ENCODE results near the gene SNTA1.
"Not testable (repeated sequence)": the region's sequence is repeated elsewhere in the genome, so short reads cannot be mapped to it uniquely, and the experiment has no call there.

SNTA1 gene

GRCh38 chr20:33423875-33424274 is 19.7 kb downstream of the SNTA1 start:
- H3K36me3 ChIP-seq (ENCODE audit: control insufficient read depth in 1 of 2, insufficient read depth in 2 of 2, low read length in 2 of 2); H3K9me3 ChIP-seq (ENCODE audit: control insufficient read depth in 1 of 2, low read length in 2 of 2); H3K27ac ChIP-seq (ENCODE audit: low read depth, low read length); H3K4me3 ChIP-seq (ENCODE audit: low read depth in 1 of 2, low read length in 2 of 2); H3K4me1 ChIP-seq (ENCODE audit: control insufficient read depth in 1 of 2, insufficient read depth in 2 of 2, low read length in 2 of 2); H3K27me3 ChIP-seq (ENCODE audit: control insufficient read depth in 1 of 2, insufficient read depth in 2 of 2, low read length in 2 of 2): not testable (repeated sequence)
- peak overlapping the region in 1 of 2 donors; percentile 10 for H3K9ac ChIP-seq (ENCODE audit: low read depth in 1 of 2, low read length in 2 of 2)

- Histone ChIP-seq H3K4me3 (ENCODE audit: low read depth in 1 of 2, low read length in 2 of 2) (no peak overlapping the region), H3K9me3 (ENCODE audit: control insufficient read depth in 1 of 2, low read length in 2 of 2) (no peaks in the 10 kb centered on the region), H3K4me1 (ENCODE audit: control insufficient read depth in 1 of 2, insufficient read depth in 2 of 2, low read length in 2 of 2) (no peaks in the 10 kb centered on the region), H3K27ac (ENCODE audit: low read depth, low read length) (peak overlapping the region; percentile 14), H3K36me3 (ENCODE audit: control insufficient read depth in 1 of 2, insufficient read depth in 2 of 2, low read length in 2 of 2) (no peaks in the 10 kb centered on the region), H3K9ac (ENCODE audit: low read depth in 1 of 2, low read length in 2 of 2) (peak overlapping the region in 1 of 2 donors; percentile 10), H3K27me3 (ENCODE audit: control insufficient read depth in 1 of 2, insufficient read depth in 2 of 2, low read length in 2 of 2) (no peaks in the 10 kb centered on the region)
Measured at GRCh38 chr20:33423141-33423834, 20.3 kb downstream of the SNTA1 start.

GRCh38 chr20:33419140-33419974 is 24.2 kb downstream of the SNTA1 start:
- Histone ChIP-seq H3K4me3 (ENCODE audit: low read depth in 1 of 2, low read length in 2 of 2) (no peak overlapping the region), H3K27me3 (ENCODE audit: control insufficient read depth in 1 of 2, insufficient read depth in 2 of 2, low read length in 2 of 2) (no peaks in the 10 kb centered on the region), H3K9ac (ENCODE audit: low read depth in 1 of 2, low read length in 2 of 2) (no peak overlapping the region), H3K27ac (ENCODE audit: low read depth, low read length) (no peak overlapping the region), H3K9me3 (ENCODE audit: control insufficient read depth in 1 of 2, low read length in 2 of 2) (no peaks in the 10 kb centered on the region), H3K36me3 (ENCODE audit: control insufficient read depth in 1 of 2, insufficient read depth in 2 of 2, low read length in 2 of 2) (peaks cover 0 to 3% of the 10 kb centered on the region in 2 donors), H3K4me1 (ENCODE audit: control insufficient read depth in 1 of 2, insufficient read depth in 2 of 2, low read length in 2 of 2) (no peaks in the 10 kb centered on the region)

- Histone ChIP-seq H3K27me3 (ENCODE audit: control insufficient read depth in 1 of 2, insufficient read depth in 2 of 2, low read length in 2 of 2) (no peaks in the 10 kb centered on the region), H3K36me3 (ENCODE audit: control insufficient read depth in 1 of 2, insufficient read depth in 2 of 2, low read length in 2 of 2) (peaks cover 0 to 3% of the 10 kb centered on the region in 2 donors), H3K27ac (ENCODE audit: low read depth, low read length) (no peak overlapping the region), H3K4me1 (ENCODE audit: control insufficient read depth in 1 of 2, insufficient read depth in 2 of 2, low read length in 2 of 2) (no peaks in the 10 kb centered on the region), H3K9me3 (ENCODE audit: control insufficient read depth in 1 of 2, low read length in 2 of 2) (no peaks in the 10 kb centered on the region), H3K9ac (ENCODE audit: low read depth in 1 of 2, low read length in 2 of 2) (no peak overlapping the region), H3K4me3 (ENCODE audit: low read depth in 1 of 2, low read length in 2 of 2) (no peak overlapping the region)
Measured at GRCh38 chr20:33418033-33418432, 25.5 kb downstream of the SNTA1 start.

GRCh38 chr20:33415948-33416347 is 27.6 kb downstream of the SNTA1 start:
- Histone ChIP-seq H3K27ac (ENCODE audit: low read depth, low read length) (no peak overlapping the region), H3K9me3 (ENCODE audit: control insufficient read depth in 1 of 2, low read length in 2 of 2) (no peaks in the 10 kb centered on the region), H3K9ac (ENCODE audit: low read depth in 1 of 2, low read length in 2 of 2) (no peak overlapping the region), H3K36me3 (ENCODE audit: control insufficient read depth in 1 of 2, insufficient read depth in 2 of 2, low read length in 2 of 2) (peaks cover 0 to 8% of the 10 kb centered on the region in 2 donors), H3K27me3 (ENCODE audit: control insufficient read depth in 1 of 2, insufficient read depth in 2 of 2, low read length in 2 of 2) (no peaks in the 10 kb centered on the region), H3K4me3 (ENCODE audit: low read depth in 1 of 2, low read length in 2 of 2) (no peak overlapping the region), H3K4me1 (ENCODE audit: control insufficient read depth in 1 of 2, insufficient read depth in 2 of 2, low read length in 2 of 2) (no peaks in the 10 kb centered on the region)

GRCh38 chr20:33412484-33412838 is 31.1 kb downstream of the SNTA1 start:
- no peak overlapping the region for H3K9ac ChIP-seq (ENCODE audit: low read depth in 1 of 2, low read length in 2 of 2)
- H3K4me1 ChIP-seq (ENCODE audit: control insufficient read depth in 1 of 2, insufficient read depth in 2 of 2, low read length in 2 of 2) = no peaks in the 10 kb centered on the region
- no peak overlapping the region for H3K27ac ChIP-seq (ENCODE audit: low read depth, low read length)
- H3K4me3 ChIP-seq (ENCODE audit: low read depth in 1 of 2, low read length in 2 of 2) = no peak overlapping the region
- no peaks in the 10 kb centered on the region for H3K9me3 ChIP-seq (ENCODE audit: control insufficient read depth in 1 of 2, low read length in 2 of 2)
- peaks cover 0 to 14% of the 10 kb centered on the region in 2 donors for H3K36me3 ChIP-seq (ENCODE audit: control insufficient read depth in 1 of 2, insufficient read depth in 2 of 2, low read length in 2 of 2)
- H3K27me3 ChIP-seq (ENCODE audit: control insufficient read depth in 1 of 2, insufficient read depth in 2 of 2, low read length in 2 of 2) = no peaks in the 10 kb centered on the region

- Histone ChIP-seq H3K27me3 (ENCODE audit: control insufficient read depth in 1 of 2, insufficient read depth in 2 of 2, low read length in 2 of 2) (no peaks in the 10 kb centered on the region), H3K9ac (ENCODE audit: low read depth in 1 of 2, low read length in 2 of 2) (no peak overlapping the region), H3K4me1 (ENCODE audit: control insufficient read depth in 1 of 2, insufficient read depth in 2 of 2, low read length in 2 of 2) (no peaks in the 10 kb centered on the region), H3K9me3 (ENCODE audit: control insufficient read depth in 1 of 2, low read length in 2 of 2) (no peaks in the 10 kb centered on the region), H3K36me3 (ENCODE audit: control insufficient read depth in 1 of 2, insufficient read depth in 2 of 2, low read length in 2 of 2) (peaks cover 0 to 20% of the 10 kb centered on the region in 2 donors), H3K27ac (ENCODE audit: low read depth, low read length) (no peak overlapping the region), H3K4me3 (ENCODE audit: low read depth in 1 of 2, low read length in 2 of 2) (no peak overlapping the region)
Measured at GRCh38 chr20:33411711-33412483, 31.7 kb downstream of the SNTA1 start.

GRCh38 chr20:33411242-33411641 is 32.3 kb downstream of the SNTA1 start:
- Histone ChIP-seq H3K36me3 (ENCODE audit: control insufficient read depth in 1 of 2, insufficient read depth in 2 of 2, low read length in 2 of 2) (peaks cover 0 to 20% of the 10 kb centered on the region in 2 donors), H3K9me3 (ENCODE audit: control insufficient read depth in 1 of 2, low read length in 2 of 2) (no peaks in the 10 kb centered on the region), H3K4me1 (ENCODE audit: control insufficient read depth in 1 of 2, insufficient read depth in 2 of 2, low read length in 2 of 2) (no peaks in the 10 kb centered on the region), H3K9ac (ENCODE audit: low read depth in 1 of 2, low read length in 2 of 2) (no peak overlapping the region), H3K27ac (ENCODE audit: low read depth, low read length) (no peak overlapping the region), H3K27me3 (ENCODE audit: control insufficient read depth in 1 of 2, insufficient read depth in 2 of 2, low read length in 2 of 2) (no peaks in the 10 kb centered on the region), H3K4me3 (ENCODE audit: low read depth in 1 of 2, low read length in 2 of 2) (no peak overlapping the region)

GRCh38 chr20:33410081-33410742 is 33.4 kb downstream of the SNTA1 start:
- Histone ChIP-seq H3K36me3 (ENCODE audit: control insufficient read depth in 1 of 2, insufficient read depth in 2 of 2, low read length in 2 of 2) (peaks cover under 1 to 17% of the 10 kb centered on the region in 2 donors), H3K27me3 (ENCODE audit: control insufficient read depth in 1 of 2, insufficient read depth in 2 of 2, low read length in 2 of 2) (no peaks in the 10 kb centered on the region), H3K4me1 (ENCODE audit: control insufficient read depth in 1 of 2, insufficient read depth in 2 of 2, low read length in 2 of 2) (no peaks in the 10 kb centered on the region), H3K4me3 (ENCODE audit: low read depth in 1 of 2, low read length in 2 of 2) (no peak overlapping the region), H3K27ac (ENCODE audit: low read depth, low read length) (no peak overlapping the region), H3K9ac (ENCODE audit: low read depth in 1 of 2, low read length in 2 of 2) (no peak overlapping the region), H3K9me3 (ENCODE audit: control insufficient read depth in 1 of 2, low read length in 2 of 2) (no peaks in the 10 kb centered on the region)

Measured in duodenal mucosa (tissue), 2 donors.